ENCODE results near the gene PSMB9. TPM values are rescaled to one million over a fixed set of nuclear protein-coding genes. Genes with fewer than 3 reads are reported as not detected.

The PSMB9 gene
- total RNA-seq, 4 donors from 2014 or later: 22.2 to 84.2 (median 23.8) TPM

DNA sequence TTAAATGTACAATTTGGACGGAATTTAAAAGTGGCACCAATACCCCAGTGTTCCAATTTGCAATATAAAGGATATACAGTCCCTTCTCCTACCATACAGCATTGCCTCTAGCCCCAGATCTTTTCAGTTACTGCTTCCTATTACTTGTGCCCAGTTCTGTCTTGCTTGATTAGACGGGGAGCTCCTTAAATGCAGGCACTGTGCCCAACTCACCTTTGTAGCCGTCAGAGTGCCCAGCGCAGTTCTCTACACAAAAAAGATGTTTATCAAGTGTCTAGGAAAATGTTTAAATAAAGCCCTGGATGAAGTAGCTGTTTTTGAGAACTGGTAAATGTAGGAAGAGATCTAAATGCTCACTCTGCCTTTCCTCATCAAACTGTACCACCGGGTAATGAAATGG lies 23.1 kb upstream of the PSMB9 start:
- DNase-seq (ENCODE audit: low spot score): no peak
- no peak for TF ChIP-seq CTCF (IDR thresholded peaks at IDR 0.05)
- ATAC-seq (ENCODE audit: low FRiP score): no peak

DNA sequence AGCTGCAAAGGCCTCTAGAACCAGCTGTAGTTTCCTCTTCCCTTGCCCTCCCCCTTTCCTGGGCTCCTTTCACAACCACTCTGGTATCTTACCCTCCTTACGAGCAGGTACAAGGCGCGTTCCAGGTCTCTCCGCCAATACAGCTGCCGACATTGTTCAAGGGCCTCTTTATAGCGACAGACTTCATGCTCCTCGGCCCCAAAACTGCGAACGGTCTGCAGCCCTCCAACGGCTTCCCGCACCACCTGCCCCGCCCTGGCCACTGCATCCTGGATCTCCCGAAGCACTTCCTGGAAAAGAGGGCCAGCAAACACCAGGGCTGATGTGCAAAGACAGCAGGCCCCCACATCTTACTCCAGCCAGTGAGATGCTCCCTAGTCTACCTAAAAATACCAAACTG lies 21.5 kb upstream of the PSMB9 start:
- DNase-seq (ENCODE audit: low spot score): no peak
- TF ChIP-seq CTCF (IDR thresholded peaks at IDR 0.05): no peak
- ATAC-seq (ENCODE audit: low FRiP score): no peak

DNA sequence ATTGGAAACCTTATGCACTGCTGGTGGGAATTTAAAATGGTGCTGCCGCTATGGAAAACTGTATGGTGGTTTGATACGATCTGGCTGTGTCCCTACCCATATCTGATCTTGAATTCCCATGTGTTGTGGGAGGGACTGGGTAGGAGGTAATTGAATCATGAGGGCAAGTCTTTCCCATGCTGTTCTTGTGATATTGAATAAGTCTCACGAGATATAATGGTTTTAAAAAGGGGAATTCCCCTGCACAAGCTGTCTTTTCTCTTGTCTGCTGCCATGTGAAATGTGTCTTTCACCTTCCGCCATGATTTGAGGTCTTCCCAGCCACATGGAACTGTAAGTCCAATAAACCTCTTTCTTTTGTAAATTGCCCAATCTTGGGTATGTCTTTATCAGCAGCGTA lies 20.3 kb upstream of the PSMB9 start:
- DNase-seq (ENCODE audit: low spot score): no peak
- no peak for TF ChIP-seq CTCF (IDR thresholded peaks at IDR 0.05)
- no peak for ATAC-seq (ENCODE audit: low FRiP score)

DNA sequence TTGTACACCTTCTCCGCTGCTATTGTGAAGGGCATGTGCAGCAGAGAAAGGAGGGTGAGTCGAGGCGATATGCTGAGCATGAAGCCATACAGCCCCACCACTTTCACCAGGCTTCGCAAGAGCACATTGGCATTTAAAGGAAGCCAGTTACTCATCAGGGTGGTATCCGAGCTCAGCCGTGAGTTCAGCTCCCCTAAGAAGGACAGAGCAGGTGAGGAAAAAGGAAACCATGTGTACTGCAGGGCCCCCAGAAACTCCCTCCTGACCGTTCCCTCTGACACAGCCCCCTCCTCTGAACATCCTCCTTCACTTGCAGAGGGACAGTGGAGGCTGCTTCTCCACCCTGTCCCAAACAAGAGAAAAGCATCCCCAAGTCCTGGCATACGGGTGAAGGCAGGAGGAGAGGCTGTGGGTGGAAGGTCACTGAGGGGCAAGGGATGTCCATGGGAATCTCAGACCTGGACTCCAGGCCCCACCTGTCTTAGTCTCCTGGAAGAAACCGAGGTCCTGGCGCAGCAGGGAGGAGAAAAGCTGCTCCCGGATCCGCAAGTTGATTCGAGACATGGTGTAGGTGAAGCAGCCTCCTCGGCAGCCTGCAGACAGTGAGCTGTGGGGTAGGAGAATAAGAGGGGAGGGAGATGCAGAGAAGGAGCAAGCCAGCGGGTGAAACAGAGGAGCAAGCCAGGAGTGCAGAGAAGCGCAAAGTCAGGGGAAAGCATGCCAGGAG lies 18.7 kb upstream of the PSMB9 start:
- no peak for TF ChIP-seq CTCF (IDR thresholded peaks at IDR 0.05)
- DNase-seq (ENCODE audit: low spot score): no peak
- no peak for ATAC-seq (ENCODE audit: low FRiP score)

GRCh38 chr6:32836873-32837272 lies 17.1 kb upstream of the PSMB9 start:
- ATAC-seq (ENCODE audit: low FRiP score) (no peak), DNase-seq (ENCODE audit: low spot score) (no peak)
- TF ChIP-seq CTCF (IDR thresholded peaks at IDR 0.05): no peak

GRCh38 chr6:32837651-32838113 lies 16.3 kb upstream of the PSMB9 start:
- no peak for DNase-seq (ENCODE audit: low spot score)
- TF ChIP-seq CTCF (IDR thresholded peaks at IDR 0.05): no peak

More at GRCh38 chr6:32837651-32838113, 16.3 kb upstream of the PSMB9 start:
- ATAC-seq (ENCODE audit: low FRiP score): peak; percentile 33

All from omental fat pad (tissue), 4 donors.